Activated CD4-positive, CD25-positive, alpha-beta regulatory T cell (primary cell): ENCODE data around the gene SNTN.
"Not testable (repeated sequence)": the region's sequence is repeated elsewhere in the genome, so short reads cannot be mapped to it uniquely, and the experiment has no call there.

Experiments used
- DNase-seq, 4 experiments: peaks; one replicate each; lab custom pipeline; 2025; lab: John Stamatoyannopoulos, UW

Gene SNTN

DNA sequence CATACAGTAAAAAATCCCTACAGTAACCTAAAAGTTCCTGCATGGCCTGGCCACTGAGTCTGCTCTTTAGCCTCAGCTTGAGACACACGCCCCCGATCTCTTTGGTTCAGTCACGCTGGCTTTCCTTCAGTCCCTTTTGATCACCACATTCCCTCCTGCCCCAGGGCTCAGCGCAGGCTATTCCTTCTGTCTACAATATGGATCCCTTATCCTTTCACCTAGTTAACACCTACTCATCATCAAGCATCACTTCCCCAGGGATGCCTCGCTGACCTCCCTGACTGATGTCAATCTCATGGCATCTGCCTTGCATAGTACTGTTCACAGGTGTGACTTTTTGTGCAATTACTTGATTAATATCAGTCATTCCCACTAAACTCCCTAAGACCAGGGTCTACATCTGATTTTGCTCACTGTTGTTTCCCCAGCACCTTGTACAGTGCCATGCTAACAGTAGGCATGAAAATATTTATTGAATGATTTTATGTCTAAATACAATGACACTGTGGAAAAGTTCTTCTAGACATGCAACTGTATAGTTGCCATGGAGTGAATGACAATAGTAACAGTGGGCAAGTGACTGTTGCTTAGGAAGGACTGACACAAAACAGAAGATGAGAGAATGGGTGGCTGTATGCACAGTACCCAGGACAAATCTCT is at the start of gene SNTN:
SNTN (plus strand) TSS at position 610 of the 660 bp plus-strand sequence; CDS start at position 623, 13 bp downstream.
- DNase-seq = no peak

DNA sequence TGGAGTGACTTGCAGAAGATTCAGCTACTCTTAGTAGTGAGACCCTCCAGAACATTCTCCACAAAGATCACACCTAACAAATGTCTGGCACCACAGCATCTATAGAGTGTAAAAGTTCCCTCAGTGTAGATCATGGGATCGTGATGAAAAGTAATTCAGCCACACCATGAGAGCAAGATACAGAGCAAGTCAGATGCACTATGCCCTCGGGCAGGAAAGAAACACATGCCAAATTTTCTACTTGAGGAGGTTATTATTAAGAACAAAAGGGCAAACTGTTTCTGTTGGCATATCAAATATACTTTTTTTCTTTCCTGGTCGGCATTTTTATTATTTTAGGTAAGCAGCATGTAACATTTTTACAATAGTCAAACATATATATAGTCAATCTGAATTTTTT is 44.8 kb upstream of the SNTN start:
- DNase-seq = no peak

DNA sequence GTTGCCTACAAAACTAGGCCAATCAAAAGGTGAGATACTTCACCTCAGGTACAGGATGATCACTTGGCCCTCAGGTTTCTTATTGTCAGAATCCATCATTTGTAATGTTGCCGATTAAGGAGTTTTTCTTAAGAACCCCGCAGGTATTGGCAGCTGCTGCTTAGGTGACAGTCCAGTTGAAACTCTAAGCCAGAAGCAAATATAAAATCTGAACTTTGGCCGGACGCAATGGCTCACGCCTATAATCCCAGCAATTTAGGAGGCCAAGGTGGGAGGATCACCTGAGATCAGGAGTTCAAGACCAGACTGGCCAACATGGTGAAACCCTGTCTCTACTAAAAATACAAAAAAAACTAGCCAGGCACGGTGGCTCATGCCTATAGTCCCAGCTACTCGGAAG is 43.1 kb upstream of the SNTN start:
- no peak for DNase-seq

DNA sequence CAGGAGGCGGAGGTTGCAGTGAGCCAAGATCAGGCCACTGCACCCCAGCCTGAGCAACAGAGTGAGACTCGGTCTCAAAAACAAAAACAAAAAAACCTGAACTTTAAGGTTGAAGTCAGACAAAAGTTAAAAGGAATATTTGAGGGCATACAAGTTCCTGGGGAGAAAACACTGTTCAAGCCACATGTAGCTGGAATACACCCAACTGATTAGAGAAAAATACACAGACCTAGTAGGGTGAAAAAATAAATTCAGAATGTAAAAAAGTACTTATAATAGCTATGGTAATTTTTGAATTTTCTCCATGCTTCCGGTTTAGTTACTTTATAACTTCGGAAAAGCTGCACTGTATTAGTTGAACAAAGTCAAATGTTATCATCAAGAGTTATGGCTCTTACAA is 42.6 kb upstream of the SNTN start:
- DNase-seq = no peak

DNA sequence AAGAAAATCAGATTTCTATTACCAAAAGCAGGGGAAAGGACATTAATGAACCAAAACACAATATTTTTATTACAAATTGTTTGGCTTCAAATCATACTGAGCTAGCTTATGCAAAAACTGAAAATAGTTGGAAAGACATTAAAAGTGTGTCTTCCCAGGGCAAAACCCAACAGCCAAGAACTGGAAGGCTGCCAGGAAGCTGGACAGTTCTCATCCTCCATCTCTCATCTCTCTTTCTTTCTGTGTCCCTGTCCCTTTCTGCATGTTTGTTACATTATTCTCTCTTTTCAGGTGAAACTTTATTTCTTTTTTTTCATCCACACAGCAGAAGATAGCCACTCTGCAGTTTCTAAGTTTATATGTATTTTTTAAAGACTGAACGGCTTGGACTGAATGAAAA is 41.1 kb upstream of the SNTN start:
- no peak for DNase-seq

DNA sequence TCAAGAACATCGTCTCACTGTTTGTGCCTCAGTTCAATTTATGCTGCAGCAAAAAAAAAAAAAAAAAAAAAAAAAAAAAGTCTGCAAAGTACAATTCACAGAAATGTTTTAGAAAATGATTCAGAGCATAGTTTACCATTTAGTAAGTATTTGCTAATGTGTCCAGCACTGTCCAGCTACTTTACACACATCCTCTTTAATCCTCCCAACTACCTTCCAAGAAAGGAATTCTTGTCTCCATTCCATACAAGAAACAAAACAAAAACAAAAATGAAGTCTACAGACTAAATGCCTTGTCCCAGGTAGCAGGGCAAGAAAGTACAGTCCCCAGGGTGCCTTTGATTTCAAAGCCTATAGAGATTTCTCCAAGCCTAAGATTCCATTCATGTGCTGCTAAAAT is 38.9 kb upstream of the SNTN start:
- DNase-seq = no peak

DNA sequence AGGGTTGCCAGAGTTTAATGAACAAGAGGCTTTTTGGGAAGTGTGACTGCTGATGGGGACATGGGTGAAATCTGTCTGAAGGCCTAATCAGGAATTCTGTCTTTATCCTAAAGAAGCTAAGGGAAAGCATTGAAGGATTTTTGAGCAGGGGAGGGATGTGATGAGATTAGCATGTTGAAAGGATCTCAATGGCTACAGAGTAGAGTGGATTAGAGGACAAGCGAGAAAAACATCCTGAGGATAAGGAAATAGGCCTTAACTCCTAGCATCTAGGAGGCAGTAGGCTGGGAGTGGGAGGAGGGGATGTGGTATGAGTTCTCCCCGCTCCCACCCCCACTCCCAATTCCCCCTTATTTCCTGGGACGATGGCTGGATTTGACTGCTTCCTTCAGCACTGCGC is 35.1 kb upstream of the SNTN start:
- DNase-seq = no peak

DNA sequence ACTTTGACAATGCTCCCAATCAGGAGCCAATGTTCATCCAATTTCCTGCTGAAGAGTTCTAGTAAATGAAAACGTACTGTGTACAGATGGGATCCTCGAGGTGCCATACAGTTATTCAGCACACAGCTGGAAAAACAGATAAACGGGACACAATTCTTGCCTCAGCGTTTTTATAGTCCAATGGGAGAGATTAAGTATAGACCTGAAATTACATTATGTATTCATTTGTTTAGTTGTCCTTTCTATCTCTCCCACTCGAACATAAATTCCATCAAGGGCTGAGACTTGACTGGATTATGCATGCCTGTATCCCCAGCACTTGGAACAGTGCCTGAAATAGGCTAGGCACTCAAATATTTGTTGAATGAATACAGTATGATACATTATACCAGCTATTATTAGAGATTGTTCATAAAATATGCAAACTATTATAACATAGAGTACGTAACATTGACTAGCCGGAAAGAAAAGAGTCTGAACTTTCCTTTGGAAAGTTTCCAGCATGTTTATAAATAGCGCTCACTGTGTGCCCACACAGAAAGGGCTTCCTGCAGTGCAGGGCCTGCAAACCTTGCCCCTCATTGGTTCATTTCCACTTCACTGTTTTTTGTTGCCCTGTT is 27.4 kb upstream of the SNTN start:
- no peak for DNase-seq

DNA sequence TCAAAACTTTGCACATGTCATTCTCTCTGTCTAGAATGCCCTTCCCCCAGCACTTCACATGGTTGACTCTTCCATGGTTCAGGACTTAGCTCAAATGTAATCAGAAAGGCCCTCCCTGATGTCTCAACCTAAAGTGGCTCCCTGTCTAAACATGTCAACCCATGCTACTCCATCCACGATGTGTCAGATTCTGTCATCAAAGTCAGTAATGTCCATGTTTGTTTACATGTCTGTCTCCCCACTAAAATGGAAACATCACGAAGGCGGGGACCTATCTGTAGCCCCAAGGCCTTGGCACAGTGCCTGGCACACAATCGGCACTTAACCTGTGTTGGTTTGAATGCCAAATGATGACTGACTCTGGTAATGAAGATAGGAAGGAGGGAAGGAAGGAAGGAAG is 20.8 kb upstream of the SNTN start:
- no peak for DNase-seq

DNA sequence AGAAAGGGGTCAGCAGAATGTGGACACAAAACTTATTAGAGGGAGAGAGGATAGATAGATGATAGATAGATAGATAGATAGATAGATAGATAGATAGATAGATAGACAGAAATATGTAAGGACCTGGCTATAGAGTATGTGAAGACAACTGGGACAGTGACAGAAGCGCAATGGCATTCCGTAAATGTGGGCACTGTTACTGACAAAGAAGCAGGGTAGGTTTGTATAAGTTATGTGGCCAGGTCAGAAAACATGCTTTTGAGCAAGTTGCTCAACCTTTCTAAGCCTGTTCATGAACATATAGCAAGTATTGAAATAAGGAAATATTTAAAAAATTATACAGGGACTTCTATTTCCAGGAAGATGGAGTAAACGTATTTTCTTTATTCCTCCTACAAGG is 17.3 kb upstream of the SNTN start:
- DNase-seq = no peak

DNA sequence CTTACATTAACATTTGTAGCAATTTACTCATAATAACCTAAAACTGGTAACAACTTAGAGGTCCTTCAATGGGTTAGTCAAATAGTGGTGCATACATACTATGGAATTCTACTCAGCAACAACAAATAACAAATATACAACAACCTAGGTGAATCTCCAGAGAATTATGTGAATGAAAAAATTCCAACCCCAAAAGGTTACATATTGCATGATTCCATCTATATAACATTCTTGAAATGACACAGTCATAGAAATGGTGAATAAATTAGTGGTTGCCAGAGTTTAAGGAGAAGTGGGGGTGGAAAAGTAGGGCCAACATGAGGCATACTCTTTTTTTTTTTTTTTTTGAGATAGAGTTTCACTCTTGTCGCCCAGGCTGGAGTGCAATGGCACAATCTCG is 12.7 kb upstream of the SNTN start:
- no peak for DNase-seq

DNA sequence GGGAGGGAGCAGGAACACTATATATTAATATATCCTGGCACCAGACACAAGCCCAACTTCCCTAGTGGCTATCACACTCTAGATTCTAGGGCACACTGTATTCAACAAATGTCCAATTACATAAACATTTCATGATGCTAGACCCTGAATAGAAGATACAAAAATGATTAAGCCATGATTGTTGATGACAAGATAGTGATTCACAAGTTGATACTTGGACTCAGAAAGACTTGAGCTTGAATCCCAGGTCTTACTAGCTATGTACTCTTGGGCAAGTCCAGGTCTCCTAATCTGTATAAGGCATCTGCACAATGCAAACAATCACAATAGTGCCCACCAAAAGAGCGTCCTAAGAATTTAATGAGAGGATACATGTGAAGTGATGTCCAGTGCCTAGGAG is 10.0 kb upstream of the SNTN start:
- DNase-seq = no peak

DNA sequence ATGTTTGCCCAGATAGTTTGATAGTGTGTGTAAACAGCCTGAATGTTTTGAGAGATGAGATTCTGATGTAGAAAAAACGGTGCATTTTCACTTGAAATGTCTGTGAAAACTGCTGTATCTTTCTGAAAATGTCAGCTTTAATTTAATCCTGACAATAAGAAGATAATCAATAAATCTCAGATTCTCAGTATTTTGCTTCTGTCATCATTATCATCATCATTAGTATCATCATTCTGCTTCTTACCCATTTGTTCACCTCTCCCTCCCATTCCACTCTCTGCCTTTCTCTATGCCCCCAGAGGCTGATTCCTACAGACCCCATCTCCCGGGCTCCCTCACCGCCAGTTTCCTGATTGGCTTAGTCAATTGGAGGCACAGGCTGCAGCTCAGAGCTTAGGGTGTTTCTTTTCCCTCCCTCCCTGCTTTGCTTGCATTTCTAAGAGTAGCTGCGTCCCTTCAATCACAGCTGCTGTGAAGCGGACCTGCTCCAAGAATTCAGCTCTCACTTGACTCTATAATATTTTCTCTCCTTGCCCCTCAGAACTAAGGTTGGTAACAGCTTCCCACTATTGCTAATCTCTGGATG is 8.2 kb upstream of the SNTN start:
- DNase-seq = no peak

DNA sequence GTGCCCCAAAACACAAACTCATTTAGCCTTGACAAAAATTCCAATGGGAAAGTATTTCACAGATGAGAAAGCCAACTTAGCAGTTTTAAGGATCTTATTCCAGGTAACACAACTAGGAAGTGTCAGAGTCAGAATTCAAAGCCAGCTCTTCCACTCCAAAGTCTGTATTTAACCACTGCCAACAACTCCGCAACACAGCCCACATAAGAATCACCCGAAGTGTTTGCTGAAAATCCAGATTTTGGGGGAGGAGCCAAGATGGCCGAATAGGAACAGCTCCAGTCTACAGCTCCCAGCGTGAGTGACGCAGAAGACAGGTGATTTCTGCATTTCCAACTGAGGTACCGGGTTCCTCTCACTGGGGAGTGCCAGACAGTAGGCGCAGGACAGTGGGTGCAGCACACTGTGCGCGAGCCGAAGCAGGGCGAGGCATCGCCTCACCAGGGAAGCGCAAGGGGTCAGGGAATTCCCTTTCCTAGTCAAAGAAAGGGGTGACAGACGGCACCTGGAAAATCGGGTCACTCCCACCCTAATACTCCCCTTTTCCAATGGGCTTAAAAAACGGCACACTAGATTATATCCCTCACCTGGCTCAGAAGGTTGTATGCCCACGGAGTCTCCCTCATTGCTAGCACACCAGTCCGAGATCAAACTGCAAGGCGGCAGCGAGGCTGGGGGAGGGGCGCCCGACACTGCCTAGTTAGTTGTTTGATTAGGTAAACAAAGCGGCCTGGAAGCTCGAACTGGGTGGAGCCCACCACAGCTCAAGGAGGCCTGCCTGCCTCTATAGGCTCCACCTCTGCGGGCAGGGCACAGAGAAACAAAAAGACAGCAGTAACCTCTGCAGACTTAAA is 7.3 kb upstream of the SNTN start:
- DNase-seq = not testable (repeated sequence)

DNA sequence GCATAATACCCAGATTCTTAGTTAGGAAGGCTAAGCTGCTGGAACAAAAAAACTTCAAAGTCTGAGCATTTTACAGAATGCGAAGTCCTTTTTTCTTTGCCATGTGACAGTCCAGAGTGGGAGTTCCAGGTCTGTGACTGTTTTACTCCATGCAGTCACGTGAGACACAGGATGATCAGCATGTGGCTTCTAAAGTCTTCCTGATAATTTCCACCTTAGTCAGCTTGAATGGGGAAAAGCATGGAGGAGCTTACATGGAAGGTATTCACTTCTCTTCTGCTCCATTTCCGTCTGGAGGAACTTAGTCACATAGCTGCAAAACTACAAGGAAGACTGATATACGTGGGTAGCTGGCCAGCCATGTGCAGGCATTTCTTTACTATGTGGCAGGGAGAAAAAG is 1.7 kb downstream of the SNTN start:
- DNase-seq = no peak

DNA sequence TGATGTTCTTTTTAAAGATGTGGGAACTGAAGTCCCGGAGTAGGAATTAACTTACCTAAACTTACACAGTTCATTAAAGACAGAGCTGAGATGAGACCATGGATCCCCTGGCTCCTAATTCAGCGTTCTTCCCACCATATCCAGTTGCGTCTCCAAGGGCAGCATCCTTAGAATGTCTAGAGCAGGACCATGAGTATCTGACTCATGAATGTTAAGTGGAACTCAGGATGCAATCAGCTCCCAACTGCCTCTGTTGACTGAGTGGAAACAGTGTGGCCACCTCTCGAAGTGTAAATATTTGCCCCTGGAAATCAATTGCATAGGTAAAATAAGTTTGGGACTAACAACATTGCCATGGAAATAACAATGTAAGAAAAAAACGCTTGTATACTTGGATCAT is 2.5 kb downstream of the SNTN start:
- no peak for DNase-seq

DNA sequence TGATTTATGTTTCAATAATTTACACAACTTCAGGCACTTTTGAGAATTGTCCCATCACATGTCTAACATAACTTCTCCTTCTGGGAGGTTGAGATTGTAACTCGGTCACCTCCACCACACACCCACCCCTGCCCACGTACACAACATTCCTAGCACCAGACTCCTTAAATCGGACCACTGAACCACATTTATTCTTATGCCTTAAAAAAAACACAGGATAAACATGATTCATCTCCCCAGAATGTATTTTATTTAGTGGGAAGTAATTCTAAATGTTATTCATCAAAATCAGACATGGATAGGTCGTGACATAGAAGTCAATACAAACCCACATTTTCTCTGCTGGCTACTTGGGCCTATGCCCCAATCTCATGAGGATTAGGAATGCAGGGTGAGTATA is 3.0 kb downstream of the SNTN start:
- DNase-seq = no peak

DNA sequence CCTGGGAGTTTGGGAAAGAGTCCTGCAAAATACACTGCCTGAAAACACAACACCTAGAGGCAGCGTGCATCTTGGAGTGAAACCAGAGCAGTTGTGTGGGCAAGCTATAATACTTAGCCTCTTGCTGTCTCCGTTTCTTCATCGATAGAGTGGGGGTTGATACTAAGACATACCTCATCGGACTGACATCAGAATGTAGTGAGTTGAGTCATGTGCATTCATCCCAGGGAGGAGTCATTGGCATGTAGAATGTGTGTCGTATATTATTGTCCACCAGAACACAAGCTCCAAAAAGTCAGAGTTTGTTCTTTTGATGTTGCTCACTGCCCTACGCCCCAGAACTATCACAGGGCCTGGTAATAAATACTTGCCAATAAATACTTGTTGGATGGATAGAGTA is 4.3 kb downstream of the SNTN start:
- DNase-seq = no peak

DNA sequence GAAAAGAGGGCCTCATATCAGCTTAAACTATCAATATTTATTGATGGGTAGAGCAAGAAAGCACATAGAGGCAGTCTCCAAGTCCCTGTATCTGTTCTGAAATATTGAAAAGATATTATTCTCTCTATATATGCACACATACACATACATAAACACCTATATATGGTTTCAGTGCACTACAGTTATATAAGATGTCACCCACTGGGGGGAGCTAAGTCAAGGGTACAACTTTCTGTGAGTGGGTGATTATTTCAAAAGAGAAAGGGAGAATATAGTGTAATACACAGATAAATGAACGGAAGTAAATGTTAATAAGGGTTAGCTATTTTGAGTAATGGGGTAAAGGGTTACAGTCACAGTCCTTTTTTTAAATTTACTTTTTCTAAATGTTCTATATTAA is 8.8 kb downstream of the SNTN start:
- DNase-seq = no peak

DNA sequence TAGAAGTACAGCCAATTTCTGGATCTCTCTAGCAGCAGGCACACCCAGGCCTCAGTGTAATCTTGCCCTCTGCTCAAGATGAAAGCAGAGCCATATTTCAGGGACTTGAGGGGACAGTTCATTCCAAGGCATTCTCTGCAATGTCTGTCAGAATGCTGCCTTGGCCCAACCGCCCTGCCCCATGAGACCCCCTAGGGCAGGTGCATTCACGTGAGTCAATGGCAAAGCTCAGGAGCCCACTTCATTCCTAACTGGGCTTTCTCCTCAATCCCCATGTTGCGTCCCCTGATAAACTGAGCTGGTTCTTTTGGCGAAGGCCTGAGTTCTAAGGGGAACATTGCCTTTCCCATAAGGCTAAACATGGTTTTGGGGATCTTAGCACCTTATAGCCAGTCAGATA is 9.5 kb downstream of the SNTN start:
- DNase-seq = no peak

DNA sequence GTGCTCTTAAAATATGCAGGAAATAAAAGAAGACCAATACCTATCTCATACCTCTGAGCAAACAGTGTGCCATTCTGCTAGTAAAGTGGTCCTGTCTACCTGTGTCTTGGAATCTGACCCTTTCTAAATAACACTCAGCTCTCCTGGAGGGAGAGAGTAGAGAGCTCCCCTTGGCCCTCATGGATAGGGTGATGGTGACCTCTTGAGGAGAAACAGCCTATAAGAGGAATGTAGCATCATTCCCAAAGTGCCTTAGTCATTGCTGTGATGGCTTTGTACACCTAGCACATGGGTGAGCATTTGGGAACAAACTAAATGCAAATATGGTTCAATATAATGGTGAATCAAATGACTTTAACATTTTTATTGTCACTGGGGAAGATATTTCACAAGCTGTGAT is 10.0 kb downstream of the SNTN start:
- no peak for DNase-seq

DNA sequence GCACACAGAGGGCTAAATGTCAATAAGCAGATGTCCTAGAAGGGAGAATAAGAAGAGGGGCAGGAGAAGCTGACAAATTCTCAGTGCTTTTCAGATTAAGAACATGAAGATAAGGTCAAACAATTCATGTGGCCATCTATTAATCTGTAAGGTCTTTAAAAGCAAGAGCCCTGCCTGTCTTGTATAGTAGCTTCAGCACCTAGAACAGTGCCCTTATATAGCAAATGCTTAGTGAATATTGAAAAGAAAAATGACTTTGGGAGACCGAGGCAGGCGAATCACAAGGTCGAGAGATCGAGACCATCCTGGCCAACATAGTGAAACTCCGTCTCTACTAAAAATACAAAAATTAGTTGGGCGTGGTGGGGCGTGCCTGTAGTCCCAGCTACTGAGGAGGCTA is 18.1 kb downstream of the SNTN start:
- no peak for DNase-seq

DNA sequence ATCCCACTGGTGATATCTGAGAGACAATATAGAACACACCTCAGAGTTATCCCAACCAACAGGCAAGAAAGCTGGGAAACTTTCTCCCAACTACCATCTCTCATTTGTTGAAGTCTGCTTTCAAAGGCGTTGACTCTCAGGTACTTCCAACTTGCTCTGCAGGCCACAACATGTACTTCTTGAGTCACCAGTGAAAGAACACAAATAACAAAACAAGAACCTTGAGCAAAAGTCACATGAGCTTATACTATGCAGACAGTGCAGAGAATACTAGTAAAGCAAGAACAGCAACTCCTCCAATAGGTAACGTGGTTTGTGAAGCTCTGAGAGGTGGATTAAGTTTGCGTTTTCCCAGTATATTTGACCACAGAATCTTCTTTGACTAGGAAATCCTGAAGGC is 20.6 kb downstream of the SNTN start:
- no peak for DNase-seq
